HepG2 (cell line): ENCODE measurements around the gene MAJIN. TPM values are rescaled to one million over a fixed set of nuclear protein-coding genes. Genes with fewer than 3 reads are reported as not detected.
A peak's percentile ranks its signal among the peaks of the same experiment; 100 is the strongest.

ENCODE experiments used
- FOSL2 ChIP-seq: sonication (generic); formaldehyde crosslinking; IDR thresholded peaks from 2 replicates; pipeline ENCODE4 v1.4.0; 2020; ENCODE audit warnings: missing genetic modification reagents
- FUBP1 ChIP-seq: sonication (generic); formaldehyde crosslinking; IDR thresholded peaks from 2 replicates; pipeline ENCODE4 v1.5.1; 2020; ENCODE audit warnings: missing genetic modification reagents, mild to moderate bottlenecking, borderline replicate concordance
- GATAD1 ChIP-seq: IDR thresholded peaks from 2 replicates; pipeline ENCODE4 v1.6.1; 2016; ENCODE audit warnings: missing genetic modification reagents, missing compliant biosample characterization
- HMGXB4 ChIP-seq, 2 experiments: sonication (generic) in 1 of 2; formaldehyde crosslinking in 1 of 2; IDR thresholded peaks; 2 replicates each; pipeline versions ENCODE4 v1.4.0 to v1.6.1; 2018 to 2020; ENCODE audit warnings: missing genetic modification reagents in 2 of 2, borderline replicate concordance in 1 of 2, low read depth in 1 of 2, mild to moderate bottlenecking in 1 of 2, missing biosample characterization in 1 of 2
- MEIS2 ChIP-seq: sonication (generic); formaldehyde crosslinking; IDR thresholded peaks from 2 replicates; pipeline ENCODE4 v1.9.0; 2021; ENCODE audit warnings: mild to moderate bottlenecking, missing genetic modification reagents
- SATB2 ChIP-seq: sonication (generic); formaldehyde crosslinking; IDR thresholded peaks from 2 replicates; pipeline ENCODE4 v1.5.0; 2020; ENCODE audit warnings: missing genetic modification reagents
- THAP8 ChIP-seq: sonication (generic); formaldehyde crosslinking; IDR thresholded peaks from 2 replicates; pipeline ENCODE4 v1.5.1; 2020; ENCODE audit warnings: missing genetic modification reagents, mild to moderate bottlenecking, borderline replicate concordance
- ZBTB39 ChIP-seq: sonication (generic); formaldehyde crosslinking; IDR thresholded peaks from 2 replicates; pipeline ENCODE4 v1.5.0; 2020; ENCODE audit warnings: missing genetic modification reagents
- ZFP82 ChIP-seq: sonication (generic); formaldehyde crosslinking; IDR thresholded peaks from 2 replicates; pipeline ENCODE4 v1.5.1; 2020; ENCODE audit warnings: mild to moderate bottlenecking, missing genetic modification reagents, borderline replicate concordance
- ZNF350 ChIP-seq: sonication (generic); formaldehyde crosslinking; IDR thresholded peaks from 2 replicates; pipeline ENCODE4 v1.4.0; 2020; ENCODE audit warnings: mild to moderate bottlenecking, low read depth, missing genetic modification reagents, borderline replicate concordance
- ZNF44 ChIP-seq: sonication (generic); formaldehyde crosslinking; IDR thresholded peaks from 2 replicates; pipeline ENCODE4 v1.5.1; 2020; ENCODE audit warnings: mild to moderate bottlenecking, missing genetic modification reagents
- ZNF576 ChIP-seq: sonication (generic); formaldehyde crosslinking; IDR thresholded peaks from 2 replicates; pipeline ENCODE4 v1.4.0; 2020; ENCODE audit warnings: mild to moderate bottlenecking, missing genetic modification reagents
- ZSCAN22 ChIP-seq: sonication (generic); formaldehyde crosslinking; IDR thresholded peaks from 2 replicates; pipeline ENCODE4 v1.4.0; 2020; ENCODE audit warnings: mild to moderate bottlenecking, missing genetic modification reagents
- ZSCAN25 ChIP-seq: sonication (generic); formaldehyde crosslinking; IDR thresholded peaks from 2 replicates; pipeline ENCODE4 v1.8.0; 2022; ENCODE audit warnings: mild to moderate bottlenecking, missing genetic modification reagents
- ZSCAN29 ChIP-seq: sonication (generic); formaldehyde crosslinking; conservative IDR thresholded peaks from 2 replicates; pipeline ENCODE4 v1.4.0; 2020; ENCODE audit warnings: mild to moderate bottlenecking, missing genetic modification reagents
- ZSCAN31 ChIP-seq: sonication (generic); formaldehyde crosslinking; IDR thresholded peaks from 2 replicates; pipeline ENCODE4 v1.5.0; 2020; ENCODE audit warnings: low read depth, mild to moderate bottlenecking, missing genetic modification reagents
- polyA plus RNA-seq, 8 experiments: library from polyadenylated mRNA; depleted of rRNA in 3 of 8; stranded (reverse) in 7 of 8; unstranded in 1 of 8; fragments of >200 nt; fragmentation: Illumina TruSeq in 4 of 8; extraction: Trizol in 4 of 8; gene quantifications; 2 replicates each; pipeline versions ENCODE4 v1.2.1 to v1.2.3, GENCODE V29; 2011 to 2016; ENCODE audit warnings: low read depth in 4 of 8, missing spikeins in 1 of 8, mixed read lengths in 1 of 8; ENCODE audit not compliant: insufficient read depth in 1 of 8
- total RNA-seq, 5 experiments: library from RNA; depleted of rRNA; stranded (reverse); fragments of >200 nt; fragmentation: Illumina TruSeq; extraction: Trizol; gene quantifications; 2 replicates each; pipeline ENCODE4 v1.2.3, GENCODE V29; 2016; ENCODE audit warnings: low read depth in 1 of 5
- TF ChIP-seq, protein P1 (sequence below), 2 experiments: fragments of 450-650 bp in 1 of 2; sonication (generic) in 1 of 2; formaldehyde crosslinking; IDR thresholded peaks; 2 replicates each; pipeline versions ENCODE4 v1.5.0 to v1.8.0; 2020 to 2022; ENCODE audit warnings: mild to moderate bottlenecking in 1 of 2, missing genetic modification reagents in 1 of 2

MAJIN gene
- total and polyA plus RNA-seq, 2 of the 13 experiments (the other 11 are each of a cell fraction or from before 2014, with no cell fraction given): not detected

DNA sequence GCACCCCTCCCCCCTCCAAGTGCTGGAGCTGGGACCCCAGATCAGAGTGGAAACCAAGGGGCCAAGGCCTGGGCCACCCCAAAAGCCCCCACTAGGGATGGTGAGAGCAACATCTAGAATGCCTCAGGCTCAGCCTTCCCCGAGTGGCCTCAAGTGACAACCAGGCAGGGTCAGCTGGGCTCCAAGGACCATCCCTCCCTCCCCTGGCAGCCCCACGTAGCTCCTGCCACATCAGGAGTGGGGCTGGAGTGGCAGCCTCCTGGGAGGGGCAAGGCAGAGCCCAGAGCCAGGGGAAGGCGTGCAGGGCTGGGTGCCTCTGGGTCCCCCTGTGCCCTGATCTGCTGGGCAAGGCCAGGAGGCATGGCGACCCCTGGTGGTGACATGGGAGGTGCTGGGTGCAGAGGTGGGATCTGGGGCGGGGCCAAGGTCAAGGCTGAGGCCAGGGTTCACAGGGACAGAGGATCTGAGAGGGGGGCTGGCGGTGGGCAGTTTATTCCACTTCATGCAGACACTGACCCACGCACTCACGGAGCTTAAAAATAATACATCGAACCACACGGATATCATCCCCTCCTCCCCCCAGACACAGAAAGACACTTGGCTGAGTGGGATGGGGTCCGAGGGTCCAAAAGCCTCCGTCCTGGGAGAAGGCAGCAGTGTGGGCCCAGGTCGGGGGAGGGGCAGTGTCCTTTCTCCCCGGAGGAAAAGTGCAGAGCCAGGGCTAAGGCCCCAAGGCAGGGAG lies 77.7 kb downstream of the MAJIN start (continued):
- TF ChIP-seq FUBP1 (CRISPR knock-in tag) (0 out of 2 replicates have a peak, but pooled peaks have one; percentile 62), THAP8 (CRISPR knock-in tag) (no peak), ZFP82 (CRISPR knock-in tag) (no peak), ZNF350 (CRISPR knock-in tag) (peak; percentile 87), SATB2 (no peak), ZNF44 (CRISPR knock-in tag) (no peak), MEIS2 (CRISPR knock-in tag) (peak; percentile 79), ZSCAN29 (CRISPR knock-in tag) (no peak), ZNF576 (CRISPR knock-in tag) (0 out of 2 replicates have a peak, but pooled peaks have one; percentile 83), FOSL2 (CRISPR knock-in tag) (peak; percentile 76), ZSCAN22 (CRISPR knock-in tag) (no peak), ZBTB39 (CRISPR knock-in tag) (no peak), ZSCAN31 (CRISPR knock-in tag) (peak; percentile 16; the same call in 1 of the 2 replicates), GATAD1 (CRISPR knock-in tag) (peak; percentile 72), HMGXB4 (CRISPR knock-in tag; IDR thresholded peaks at IDR 0.05; ENCODE audit: borderline replicate concordance in 1 of 2, low read depth in 1 of 2) (peak; percentile 94), ZSCAN25 (CRISPR knock-in tag) (peak; percentile 74)
- TF ChIP-seq, protein P1, sequence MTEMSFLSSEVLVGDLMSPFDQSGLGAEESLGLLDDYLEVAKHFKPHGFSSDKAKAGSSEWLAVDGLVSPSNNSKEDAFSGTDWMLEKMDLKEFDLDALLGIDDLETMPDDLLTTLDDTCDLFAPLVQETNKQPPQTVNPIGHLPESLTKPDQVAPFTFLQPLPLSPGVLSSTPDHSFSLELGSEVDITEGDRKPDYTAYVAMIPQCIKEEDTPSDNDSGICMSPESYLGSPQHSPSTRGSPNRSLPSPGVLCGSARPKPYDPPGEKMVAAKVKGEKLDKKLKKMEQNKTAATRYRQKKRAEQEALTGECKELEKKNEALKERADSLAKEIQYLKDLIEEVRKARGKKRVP (CRISPR knock-in tag; IDR thresholded peaks at IDR 0.05): no peak
